AG09319 (cell line): Measurements from ENCODE around the gene QPCT.

Experiments used
- DNase-seq: peaks from one replicate; pipeline ENCODE4 v3.0.0-alpha.2; 2010; ENCODE audit warnings: low read depth; ENCODE audit errors: extremely low read depth
- TF ChIP-seq, protein P1 (sequence below): IDR thresholded peaks from 2 replicates; pipeline ENCODE4 v1.5.1; 2011; ENCODE audit warnings: low read depth, mild to moderate bottlenecking, inconsistent platforms, low read length, moderate library complexity

Gene QPCT

DNA sequence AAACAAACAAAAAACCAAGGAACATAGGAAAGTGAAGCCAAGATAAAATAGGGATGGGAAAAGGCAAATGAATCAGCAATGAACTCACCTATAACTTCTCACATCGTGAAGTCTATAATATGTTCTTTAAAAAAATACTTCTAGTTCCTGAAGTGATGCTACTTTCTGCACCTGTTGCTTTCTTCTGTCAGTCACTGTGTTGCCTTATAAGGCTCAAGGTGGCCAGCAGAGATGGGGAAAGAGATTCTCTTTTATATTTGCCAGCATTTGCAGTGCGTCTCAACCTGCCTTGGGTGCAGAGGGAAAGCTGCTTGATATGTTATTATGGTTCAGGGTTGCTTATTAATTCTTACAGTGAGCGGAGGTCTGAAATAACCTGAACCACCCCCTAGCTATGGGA lies 14.0 kb downstream of the QPCT start:
- TF ChIP-seq, protein P1, sequence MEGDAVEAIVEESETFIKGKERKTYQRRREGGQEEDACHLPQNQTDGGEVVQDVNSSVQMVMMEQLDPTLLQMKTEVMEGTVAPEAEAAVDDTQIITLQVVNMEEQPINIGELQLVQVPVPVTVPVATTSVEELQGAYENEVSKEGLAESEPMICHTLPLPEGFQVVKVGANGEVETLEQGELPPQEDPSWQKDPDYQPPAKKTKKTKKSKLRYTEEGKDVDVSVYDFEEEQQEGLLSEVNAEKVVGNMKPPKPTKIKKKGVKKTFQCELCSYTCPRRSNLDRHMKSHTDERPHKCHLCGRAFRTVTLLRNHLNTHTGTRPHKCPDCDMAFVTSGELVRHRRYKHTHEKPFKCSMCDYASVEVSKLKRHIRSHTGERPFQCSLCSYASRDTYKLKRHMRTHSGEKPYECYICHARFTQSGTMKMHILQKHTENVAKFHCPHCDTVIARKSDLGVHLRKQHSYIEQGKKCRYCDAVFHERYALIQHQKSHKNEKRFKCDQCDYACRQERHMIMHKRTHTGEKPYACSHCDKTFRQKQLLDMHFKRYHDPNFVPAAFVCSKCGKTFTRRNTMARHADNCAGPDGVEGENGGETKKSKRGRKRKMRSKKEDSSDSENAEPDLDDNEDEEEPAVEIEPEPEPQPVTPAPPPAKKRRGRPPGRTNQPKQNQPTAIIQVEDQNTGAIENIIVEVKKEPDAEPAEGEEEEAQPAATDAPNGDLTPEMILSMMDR, result no peak
- no peak for DNase-seq

DNA sequence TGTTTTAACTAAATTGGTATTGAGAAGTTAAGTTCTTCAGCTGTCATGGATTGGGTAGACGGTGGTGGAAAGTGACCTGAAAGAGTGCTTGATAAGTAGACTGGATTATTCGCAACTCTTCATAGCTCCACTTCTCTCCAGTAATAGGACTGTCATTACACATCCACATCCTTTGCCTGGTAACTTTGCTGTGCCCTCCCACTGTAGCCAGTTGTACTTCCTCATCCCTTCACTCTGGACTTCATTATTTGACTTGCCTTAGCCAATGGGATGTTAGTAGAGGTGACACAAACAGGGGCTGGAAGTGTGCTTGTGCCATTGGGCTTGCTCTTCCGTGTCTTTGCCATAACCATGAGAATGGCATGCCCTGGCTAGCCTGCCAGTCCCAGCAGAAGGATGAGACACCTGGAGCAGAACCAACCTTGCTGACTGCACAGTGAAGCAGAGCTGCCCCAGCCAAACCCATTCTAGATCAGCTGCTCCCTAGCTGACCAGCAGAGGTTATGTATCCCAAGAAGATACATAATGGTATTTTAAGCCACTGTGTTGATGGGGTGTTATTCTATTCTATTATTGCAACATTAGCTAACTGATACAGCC lies 16.9 kb downstream of the QPCT start:
- TF ChIP-seq, protein P1, result no peak
- DNase-seq, result no peak

DNA sequence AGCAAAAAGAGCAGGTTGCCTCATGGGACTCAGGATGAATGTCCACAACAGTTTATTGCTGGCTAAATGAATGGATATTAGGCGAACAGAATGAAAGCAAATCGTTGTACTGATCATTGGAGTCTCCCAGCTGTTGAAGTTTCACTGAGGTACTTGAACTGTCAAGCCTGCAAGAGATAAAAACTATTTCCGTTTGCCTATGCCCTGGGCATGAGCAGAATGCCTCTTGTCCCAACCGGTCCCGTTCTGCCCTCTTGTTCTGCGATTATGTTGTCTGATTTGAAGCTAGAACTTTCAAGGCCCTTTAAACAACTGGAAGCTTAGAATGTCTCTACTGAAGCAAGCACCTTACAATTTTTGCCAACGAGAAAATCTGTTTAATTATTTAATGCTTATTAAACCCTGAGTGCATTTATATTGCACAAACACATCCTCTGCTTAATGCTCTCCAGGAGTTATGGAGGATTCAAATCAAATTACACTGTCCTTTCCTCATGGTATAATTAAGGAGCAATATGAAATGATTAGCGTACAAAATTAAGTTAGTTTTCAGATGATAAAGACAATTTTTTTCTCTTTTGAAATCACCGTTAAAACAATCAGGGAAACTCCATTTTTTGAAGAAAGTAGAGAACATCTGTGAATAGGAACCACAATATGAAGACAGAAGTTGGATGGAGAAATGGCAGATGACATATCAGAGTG lies 17.7 kb downstream of the QPCT start:
- TF ChIP-seq, protein P1, result no peak
- DNase-seq, result no peak

DNA sequence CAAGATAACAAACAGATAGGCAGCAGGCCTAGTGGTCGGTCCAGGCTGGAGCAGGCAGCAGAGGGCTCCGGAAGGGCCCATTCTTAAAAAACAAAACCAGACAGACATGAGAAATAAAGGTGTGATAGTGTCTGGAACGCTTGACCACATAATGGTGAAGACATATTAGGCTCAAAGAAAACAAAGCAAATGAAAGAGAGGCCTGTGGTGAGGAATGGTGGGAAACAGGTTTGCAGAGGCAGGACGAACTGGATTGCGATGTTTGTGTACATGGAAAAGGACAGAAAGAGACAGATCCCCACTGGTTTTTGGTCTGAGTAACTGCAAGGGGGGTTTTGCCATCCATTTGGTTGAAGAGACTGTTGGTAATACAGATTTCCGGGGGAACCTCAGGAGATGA lies 19.9 kb downstream of the QPCT start:
- TF ChIP-seq, protein P1, result no peak
- no peak for DNase-seq

DNA sequence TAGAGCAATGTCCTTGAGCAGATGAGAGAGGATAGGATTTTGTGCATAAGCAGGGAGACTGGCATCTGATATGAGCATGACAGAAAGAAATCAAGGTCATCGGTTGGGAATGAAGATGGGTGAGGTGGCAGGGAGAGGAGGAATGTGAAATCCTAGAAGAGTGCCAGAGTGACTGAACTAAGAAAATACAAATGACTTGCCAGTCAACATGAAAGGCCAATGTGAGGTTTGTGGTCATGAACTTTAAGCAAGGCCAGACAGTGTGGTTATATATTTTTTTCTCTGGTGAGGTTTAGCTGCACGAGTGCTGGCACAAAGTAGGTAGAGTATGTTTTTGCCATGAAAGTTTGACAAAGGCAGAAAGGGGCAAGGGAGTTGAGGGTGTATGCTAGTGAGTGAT lies 21.2 kb downstream of the QPCT start:
- no peak for DNase-seq
- TF ChIP-seq, protein P1, result no peak

GRCh38 chr2:37366773-37367172 lies 22.3 kb downstream of the QPCT start:
- TF ChIP-seq, protein P1, result no peak
- DNase-seq, result no peak

GRCh38 chr2:37367310-37367709 lies 22.9 kb downstream of the QPCT start:
- no peak for DNase-seq
- TF ChIP-seq, protein P1, result no peak
